DMS153 treated with DMSO at 0.1 percent for 48 hours (cell line): ENCODE measurements around the gene L3MBTL4.
"Not testable (repeated sequence)": the region's sequence is repeated elsewhere in the genome, so short reads cannot be mapped to it uniquely, and the experiment has no call there.

Source experiments
- DNase-seq: peaks from one replicate; lab custom pipeline; 2025; ENCODE audit not compliant: unreplicated experiment; lab: John Stamatoyannopoulos, UW

The L3MBTL4 gene

GRCh38 chr18:6200204-6200774, 214.4 kb downstream of the L3MBTL4 start:
- DNase-seq = no peak

- no peak for DNase-seq
Observed at GRCh38 chr18:6199777-6200176, 214.9 kb downstream of the L3MBTL4 start.

- no peak for DNase-seq
Observed at GRCh38 chr18:6198585-6198984, 216.1 kb downstream of the L3MBTL4 start.

- no peak for DNase-seq
Observed at GRCh38 chr18:6194640-6195039, 220.1 kb downstream of the L3MBTL4 start.

- DNase-seq = not testable (repeated sequence)
Observed at GRCh38 chr18:6185782-6186181, 228.9 kb downstream of the L3MBTL4 start.

- no peak for DNase-seq
Observed at GRCh38 chr18:6174983-6175745, 239.5 kb downstream of the L3MBTL4 start.

- no peak for DNase-seq
Observed at GRCh38 chr18:6170604-6171003, 244.1 kb downstream of the L3MBTL4 start.

GRCh38 chr18:6161549-6161948, 253.2 kb downstream of the L3MBTL4 start:
- DNase-seq = no peak

GRCh38 chr18:6159426-6159825, 255.3 kb downstream of the L3MBTL4 start:
- no peak for DNase-seq

GRCh38 chr18:6158958-6159357, 255.8 kb downstream of the L3MBTL4 start:
- no peak for DNase-seq

- DNase-seq = no peak
Observed at GRCh38 chr18:6156446-6156845, 258.3 kb downstream of the L3MBTL4 start.

- no peak for DNase-seq
Observed at GRCh38 chr18:6155707-6156106, 259.0 kb downstream of the L3MBTL4 start.

- no peak for DNase-seq
Observed at GRCh38 chr18:6150430-6150829, 264.3 kb downstream of the L3MBTL4 start.

- DNase-seq = no peak
Observed at GRCh38 chr18:6146307-6146661, 268.4 kb downstream of the L3MBTL4 start.

GRCh38 chr18:6145645-6146306, 268.9 kb downstream of the L3MBTL4 start:
- no peak for DNase-seq

- no peak for DNase-seq
Observed at GRCh38 chr18:6139007-6139406, 275.7 kb downstream of the L3MBTL4 start.

- not testable (repeated sequence) for DNase-seq
Observed at GRCh38 chr18:6135901-6136300, 278.8 kb downstream of the L3MBTL4 start.

- not testable (repeated sequence) for DNase-seq
Observed at GRCh38 chr18:6135029-6135428, 279.7 kb downstream of the L3MBTL4 start.

- DNase-seq = no peak
Observed at GRCh38 chr18:6132751-6133368, 281.9 kb downstream of the L3MBTL4 start.

GRCh38 chr18:6120820-6121279, 293.9 kb downstream of the L3MBTL4 start:
- no peak for DNase-seq

GRCh38 chr18:6119761-6120160, 294.9 kb downstream of the L3MBTL4 start:
- DNase-seq = no peak

- no peak for DNase-seq
Observed at GRCh38 chr18:6118080-6118479, 296.6 kb downstream of the L3MBTL4 start.
